Iris pigment epithelial cell (primary cell): ENCODE data around the gene TAF10.

Experiments
- DNase-seq: peaks from one replicate; pipeline ENCODE4 v3.0.0-alpha.2; 2011; ENCODE audit warnings: low read depth

Gene TAF10

DNA sequence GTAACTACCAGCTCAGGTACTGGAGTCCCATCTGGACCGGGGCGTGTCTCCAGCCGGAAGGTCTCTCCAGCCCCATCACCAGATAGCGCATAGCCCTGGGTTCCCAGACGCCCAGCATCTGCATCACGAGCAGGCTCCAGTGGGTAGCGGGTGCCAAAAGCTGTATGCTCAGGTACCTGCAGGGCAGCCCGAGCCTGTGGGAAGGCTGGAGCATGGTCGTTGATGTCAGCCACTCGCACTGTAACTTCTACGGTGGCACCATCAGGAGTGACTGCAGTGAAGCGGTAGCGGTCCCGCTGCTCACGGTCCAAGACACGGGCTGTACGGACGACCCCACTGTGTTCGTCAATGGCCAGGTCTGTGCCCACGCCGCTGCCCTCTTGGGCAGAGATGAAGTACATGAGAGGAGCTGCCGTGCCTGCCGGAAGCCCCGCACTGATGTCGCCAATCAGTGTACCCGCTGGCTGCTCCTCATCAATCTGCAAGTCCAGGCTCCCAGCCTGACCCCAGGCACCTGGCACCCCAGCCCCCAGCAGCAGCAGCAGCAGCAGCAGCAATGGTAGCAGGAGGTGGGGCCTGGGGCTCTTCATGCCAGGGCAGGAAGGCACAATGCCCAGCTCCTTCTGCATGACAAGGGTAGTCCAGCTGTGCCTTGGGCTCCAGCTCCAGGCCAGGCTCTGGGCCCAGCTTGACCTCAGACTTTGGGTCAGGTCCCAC is 29.1 kb upstream of the TAF10 start:
- DNase-seq, result no peak

DNA sequence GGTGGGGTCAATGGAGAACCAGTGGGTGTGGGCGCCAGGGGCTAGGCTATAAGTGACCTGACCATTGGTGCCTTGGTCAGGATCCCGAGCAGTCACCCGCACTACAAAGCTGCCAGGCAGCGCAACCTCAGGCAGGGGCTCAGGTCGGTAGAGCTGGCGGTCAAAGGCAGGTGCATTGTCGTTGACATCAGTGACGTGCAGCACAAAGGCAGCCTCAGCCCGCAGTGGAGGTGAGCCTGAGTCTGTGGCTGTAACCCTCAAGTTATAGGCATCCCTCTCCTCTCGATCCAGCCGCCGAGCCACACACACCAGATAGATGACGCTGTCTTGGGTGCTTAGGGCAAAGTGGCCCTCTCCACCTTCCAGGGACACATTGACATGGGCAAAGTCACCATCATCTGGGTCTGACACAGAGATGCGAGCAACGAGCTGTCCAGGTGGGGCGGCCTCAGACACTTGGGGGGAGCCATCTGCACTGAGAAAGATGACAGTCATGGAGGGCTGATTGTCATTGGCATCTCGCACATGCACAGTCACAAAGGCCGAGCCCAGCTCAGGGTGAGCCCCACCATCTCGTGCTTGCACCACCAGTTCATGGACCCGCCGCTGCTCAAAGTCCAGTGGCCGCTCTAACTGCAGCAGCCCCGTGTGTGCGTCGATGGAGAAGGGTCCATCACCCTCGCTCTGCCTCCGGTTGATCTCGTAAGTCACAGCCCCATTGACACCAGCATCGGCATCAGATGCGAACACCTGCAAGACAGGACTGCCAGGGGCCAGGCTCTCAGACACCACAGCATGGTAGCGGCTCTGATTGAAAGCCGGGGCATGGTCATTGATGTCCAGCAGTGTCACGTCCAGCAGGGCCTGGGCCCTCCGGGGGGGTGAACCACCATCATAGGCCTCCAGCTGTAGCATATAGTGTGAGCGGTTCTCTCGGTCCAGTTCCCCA is 28.3 kb upstream of the TAF10 start:
- no peak for DNase-seq

DNA sequence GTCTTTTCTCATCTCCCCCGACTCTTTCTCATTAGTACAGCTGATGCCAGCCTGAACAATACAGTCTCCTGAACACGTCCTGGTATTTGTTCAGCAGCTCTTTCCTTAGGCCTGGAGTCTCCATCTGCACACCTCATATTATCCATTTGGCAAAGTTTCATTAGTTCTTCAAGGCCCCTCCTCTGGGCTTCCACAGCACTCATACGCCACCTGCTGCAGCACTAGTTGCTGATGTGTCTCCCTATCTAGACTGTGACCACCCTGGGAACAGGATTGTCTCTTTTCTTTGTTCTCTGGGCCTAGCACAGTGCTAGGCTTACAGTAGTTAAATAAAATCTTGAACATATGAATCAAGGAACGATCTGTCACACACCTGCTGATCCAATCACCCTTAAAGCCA is 26.4 kb upstream of the TAF10 start:
- DNase-seq, result no peak

DNA sequence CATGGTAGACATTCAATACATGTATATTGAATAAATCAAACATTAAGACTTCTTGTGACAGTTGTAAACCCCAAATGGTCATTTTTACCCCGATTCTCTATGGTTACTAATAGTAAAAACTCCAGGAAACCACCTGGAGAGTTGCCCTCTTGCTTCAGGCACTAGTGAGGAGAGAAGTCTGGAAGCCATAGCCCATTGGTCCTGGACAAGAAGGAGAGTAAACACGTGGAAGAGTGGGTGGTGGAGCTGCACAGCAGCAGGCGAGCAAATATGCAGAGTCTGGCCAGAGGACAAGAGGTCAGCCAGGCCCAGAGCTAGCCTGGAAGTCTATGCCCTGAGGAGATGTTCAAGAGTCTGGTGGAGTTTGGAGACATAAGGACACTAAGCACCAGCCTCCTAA is 25.9 kb upstream of the TAF10 start:
- DNase-seq, result peak; percentile 81

DNA sequence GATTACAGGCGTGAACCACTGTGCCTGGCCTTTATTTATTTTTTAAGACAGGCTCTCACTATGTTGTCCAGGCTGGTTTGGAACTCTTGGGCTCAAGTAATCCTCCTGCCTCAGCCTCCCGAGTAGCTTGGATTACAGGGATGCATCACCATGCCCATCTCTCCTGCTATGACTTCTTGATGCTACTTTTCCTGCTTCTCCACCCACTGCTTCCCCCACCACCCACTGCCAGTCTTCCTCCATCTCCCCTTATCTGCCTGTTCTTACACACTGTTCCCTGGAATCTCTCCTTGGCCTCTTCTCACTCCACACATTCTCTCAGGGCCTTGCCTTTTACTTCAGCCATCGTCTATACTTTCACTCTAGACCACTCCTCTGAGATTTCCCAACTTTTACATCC is 24.5 kb upstream of the TAF10 start:
- no peak for DNase-seq

DNA sequence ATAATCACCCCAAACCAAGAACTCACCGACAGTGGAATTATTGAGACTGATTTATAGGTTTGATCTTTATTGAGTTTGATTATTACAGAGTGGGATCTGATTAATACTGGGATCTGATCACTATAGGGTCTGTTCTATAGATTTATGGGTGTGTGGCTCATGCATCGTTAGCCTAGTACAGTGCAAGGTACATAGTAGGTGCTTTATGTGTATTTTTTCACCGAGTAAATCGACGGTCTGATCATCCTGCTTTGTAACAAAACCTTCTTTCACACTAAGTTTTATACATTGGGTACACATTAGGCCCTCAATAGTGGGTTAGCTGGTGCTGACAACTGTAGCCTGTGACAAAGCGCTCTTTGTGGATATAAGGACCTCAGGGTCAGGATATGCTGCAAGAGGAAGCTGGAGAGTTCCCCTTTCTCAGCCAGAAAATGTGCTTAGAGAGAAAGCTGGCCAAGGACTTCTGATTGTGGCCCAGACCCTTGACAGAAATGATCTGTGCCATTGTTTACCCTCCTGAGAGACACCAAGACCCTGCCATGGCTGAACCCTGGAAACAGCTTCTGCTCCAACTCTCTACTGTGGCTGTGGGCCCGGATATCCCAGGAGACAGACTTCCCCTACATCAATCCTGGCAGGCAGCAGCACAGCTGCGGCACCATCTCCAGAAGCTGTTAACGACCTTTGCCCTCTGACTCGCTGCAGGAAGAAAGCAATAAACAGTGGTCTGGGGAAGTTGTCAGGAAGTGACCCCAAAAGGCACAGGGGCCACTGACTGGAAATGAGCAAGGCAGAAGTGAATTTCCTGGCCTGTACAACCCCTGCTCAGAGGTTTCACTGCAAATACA is 23.3 kb upstream of the TAF10 start:
- no peak for DNase-seq

DNA sequence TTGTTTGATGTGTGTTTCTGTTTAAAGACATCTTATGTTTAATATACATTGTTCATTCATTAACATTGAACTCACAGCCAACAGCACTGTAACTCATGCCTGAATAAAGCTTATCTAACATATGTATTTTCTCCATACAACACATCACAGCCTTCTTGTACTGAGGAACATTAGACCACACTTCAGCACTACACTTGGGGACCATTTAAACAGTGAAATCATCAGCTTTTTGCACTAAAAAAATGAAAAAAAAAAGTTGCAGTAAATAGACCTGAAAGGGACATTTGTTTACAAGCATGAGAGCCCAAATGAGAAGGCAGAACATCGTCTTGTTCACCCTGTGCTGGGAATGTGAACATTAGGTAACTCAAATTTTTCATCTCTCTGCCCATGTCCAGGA is 22.5 kb upstream of the TAF10 start:
- DNase-seq, result no peak

DNA sequence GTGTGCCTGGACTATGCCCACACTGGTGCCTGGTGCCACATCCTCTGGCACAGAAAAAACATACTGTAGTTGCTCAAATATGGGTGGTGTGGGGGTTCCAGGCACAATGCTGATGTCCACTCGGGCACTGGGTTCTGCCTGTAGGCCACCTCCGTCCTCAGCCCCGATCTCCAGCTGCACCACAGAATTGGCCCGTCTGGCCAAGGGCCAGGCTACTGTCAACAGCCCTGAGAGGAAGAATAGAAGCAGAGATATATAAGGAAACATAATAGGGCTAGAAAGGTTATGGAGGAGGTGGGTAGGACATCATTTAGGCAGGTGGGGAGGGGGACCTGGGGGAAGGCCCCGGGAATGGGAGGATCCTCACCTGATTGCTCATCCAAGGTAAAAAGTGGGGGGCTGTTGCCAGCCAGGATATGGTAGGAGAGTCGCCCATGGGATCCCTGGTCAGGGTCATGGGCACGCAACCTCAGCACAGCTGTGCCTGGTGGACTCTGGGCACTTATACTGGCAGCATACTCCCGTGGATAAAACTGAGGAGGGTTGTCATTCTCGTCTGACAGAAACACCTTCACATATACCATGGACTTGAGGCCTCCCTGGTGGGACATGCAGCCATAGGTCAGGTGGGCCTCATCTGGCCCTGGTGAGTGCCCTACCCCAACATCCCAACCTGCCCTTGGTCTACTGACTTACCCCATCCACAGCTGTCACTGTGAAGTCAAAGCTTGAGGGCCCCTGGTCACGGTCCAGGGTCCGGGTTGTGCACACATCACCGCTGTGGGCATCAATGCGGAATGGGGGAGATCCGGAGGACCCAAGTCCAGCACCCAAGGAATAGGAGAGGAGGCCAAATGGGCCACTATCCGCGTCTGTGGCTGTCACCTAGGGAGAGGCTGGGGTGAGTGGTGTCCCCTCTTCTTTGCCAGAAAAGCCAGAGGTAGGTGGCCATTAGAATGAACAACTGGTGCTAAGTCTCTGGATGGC is 21.7 kb upstream of the TAF10 start:
- DNase-seq, result no peak

DNA sequence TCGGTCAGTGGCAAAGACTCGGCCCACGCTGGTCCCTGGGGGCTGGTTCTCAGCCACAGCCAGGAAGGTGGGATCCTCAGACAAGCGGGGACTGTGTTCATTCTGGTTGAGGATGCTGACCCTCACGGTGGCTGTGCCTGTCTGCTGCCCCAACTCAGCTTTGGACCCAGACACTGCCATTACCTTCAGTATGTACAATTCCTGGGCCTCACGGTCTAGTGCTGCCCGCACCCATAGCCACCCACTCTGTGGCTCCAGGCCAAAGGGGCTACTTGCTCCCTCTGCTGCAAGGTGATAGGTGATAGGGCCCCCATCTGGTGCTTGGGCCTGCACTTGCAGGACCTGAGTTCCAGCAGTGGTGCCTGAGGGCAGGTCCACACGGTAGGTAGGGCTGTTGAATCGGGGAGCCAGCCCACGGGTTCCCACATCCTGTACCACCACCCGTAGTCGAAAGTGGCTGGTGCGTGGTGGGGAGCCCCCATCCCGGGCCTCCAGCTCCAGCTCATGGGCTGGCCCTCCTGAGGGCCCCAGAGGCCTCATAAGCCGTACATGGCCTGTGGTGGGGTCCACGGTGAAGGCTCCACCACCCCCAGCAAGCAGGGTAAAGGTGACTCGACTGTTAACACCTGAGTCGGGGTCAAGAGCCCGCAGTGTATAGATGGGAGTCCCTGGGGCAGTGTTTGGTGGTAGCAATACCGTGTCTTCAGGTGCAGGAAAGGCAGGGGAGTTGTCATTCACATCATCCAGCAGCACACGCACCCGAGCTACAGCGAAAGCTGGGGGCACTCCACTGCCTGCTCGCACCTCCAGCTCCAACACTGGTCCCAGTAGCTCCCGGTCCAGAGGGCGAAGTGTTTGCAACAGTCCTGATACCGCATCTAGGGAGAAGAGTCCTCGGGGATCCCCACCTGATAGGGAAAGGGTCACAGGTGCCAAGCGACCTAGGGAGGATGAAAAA is 20.4 kb upstream of the TAF10 start:
- DNase-seq, result no peak

DNA sequence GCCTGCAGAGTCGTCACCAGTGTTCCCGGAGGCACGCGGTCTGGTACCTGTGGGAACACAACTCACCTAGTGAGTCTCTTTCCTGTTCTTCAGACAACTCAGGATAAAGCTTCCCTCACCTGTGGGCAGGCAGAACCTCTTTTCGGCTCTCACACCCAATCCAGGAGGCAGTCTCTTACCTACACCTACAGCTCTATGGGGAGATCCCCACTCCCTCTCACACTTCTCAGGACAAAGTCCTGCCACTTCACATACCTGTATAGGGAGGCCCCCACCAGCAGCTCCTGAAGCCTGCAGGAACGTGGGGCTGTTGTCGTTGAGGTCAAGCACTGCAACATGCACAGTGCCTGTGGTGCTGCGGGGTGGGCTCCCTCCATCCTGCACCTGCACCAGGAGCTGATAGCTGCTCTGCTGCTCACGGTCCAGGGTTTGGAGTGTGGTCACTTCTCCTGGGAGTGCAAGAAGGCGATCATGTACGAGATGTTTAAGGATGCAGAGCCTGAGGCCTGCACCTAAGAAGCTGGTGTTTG is 19.4 kb upstream of the TAF10 start:
- DNase-seq, result no peak

DNA sequence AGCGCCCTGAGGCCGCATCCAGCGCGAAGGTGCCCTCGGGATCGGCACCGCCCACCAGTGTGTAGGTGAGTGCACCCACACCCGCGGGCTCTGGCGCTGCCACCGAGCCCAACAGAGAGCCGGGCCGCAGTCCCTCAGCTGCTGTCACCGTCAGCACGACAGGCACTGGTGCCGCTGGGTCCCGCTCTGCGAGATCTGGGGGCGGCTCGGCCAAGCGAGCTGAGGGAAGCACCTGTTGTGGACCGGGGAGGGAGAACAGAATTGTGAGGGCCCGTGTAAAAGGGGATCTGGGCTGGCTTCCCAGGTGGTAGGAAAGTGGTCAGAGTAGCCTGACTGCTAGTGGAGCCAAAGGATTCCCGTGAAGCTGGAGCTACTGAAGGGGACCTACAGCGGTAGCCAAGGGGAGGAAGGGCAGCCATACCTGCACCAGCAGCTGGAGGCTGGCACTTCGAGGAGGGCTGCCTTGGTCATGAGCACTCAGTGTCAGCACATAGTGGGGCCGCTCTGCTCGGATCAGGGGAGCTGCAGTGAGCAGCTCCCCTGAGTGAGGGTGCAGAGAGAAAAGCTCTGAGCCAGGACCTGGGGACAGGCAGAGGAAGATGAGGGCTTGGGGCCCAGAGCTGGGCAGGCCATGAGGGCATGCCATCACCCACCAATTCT is 18.7 kb upstream of the TAF10 start:
- DNase-seq, result no peak

DNA sequence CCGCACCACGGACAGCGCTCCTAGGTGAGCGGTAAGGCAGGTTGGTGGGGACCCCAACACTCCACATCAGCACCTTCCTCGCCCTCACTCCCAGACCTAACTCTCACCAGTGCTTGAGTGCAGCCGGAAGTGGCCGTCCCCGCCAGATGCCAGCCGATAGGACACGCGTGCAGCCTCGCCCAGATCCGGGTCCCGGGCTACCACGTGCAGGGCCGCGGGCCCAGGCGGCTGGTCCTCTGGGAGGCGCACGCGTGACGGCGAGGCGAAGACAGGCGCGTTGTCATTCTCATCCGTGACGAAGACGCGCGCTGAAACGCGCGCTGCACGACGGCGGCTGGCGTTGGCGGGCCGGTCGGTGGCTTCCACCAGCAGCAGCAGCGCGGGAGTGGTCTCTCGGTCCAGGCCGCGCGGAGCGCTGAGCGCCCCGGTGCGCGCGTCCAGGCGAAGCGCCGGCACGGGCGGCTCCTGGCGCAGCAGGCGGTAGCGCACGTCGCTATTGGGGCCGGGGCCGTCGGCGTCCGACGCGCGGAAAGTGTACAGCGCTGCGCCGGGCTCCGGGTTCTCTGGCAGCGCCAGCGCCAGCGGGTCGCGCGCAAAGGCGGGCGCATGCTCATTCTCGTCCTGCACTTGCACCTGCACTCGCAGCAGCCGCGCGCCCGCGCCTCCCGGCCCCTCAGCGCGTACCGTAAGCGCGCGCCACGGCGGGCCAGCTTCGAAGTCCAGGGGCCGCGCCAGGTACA is 18.0 kb upstream of the TAF10 start:
- no peak for DNase-seq

DNA sequence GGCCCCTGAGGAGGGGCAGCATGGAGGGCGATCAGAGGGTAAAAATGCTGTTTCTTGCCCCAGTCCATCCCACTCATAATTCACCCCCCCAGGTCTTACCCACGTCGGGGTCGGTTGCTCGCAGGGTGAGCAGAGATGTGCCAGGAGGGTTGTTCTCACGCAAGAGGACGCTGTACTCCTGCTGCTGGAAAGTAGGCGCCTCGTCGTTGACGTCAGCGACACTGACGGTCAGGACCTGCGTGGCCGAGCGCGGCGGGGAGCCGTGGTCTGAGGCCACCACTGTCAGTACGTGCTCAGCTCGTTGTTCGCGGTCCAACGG is 17.5 kb upstream of the TAF10 start:
- DNase-seq, result no peak

DNA sequence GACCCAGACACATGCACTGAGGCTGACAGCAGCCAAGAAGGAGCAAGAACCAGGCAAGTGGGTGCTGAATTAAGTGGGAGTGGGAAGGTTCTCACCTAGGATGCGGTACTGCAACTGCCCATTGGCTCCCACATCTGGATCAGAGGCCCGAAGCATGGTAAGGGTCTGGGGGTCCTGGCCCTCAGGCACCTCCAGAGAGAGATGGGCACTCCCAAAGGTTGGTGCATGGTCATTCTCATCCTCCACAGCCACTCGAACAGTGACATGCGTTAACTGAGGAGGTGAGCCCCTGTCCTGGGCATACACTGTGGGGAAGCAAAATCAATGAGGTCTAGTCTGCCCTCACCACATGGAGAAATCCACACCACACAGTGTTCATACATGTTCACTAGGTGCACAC is 16.5 kb upstream of the TAF10 start:
- no peak for DNase-seq

DNA sequence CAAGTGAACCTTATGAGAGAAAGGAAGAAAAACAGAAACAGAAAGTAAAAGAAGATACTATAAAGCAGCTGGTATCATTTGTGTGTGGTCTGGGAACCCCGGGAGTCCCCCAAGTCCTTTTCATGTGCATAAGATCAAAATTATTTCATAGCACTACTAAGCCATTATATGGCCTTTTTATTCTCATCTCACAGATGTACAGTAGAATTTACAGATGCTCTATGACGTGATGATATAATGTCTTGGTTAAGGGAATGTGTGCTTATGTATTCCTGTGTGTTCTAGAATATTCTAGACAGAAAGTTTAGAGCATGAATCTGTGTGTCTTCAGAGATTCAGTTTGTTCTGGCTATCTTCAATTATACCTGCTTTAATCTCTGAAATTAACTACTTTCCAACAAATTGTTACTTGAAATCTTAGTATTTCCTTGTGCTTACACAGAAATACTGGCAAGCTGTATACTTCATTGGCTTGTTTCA is 15.8 kb upstream of the TAF10 start:
- DNase-seq, result no peak

DNA sequence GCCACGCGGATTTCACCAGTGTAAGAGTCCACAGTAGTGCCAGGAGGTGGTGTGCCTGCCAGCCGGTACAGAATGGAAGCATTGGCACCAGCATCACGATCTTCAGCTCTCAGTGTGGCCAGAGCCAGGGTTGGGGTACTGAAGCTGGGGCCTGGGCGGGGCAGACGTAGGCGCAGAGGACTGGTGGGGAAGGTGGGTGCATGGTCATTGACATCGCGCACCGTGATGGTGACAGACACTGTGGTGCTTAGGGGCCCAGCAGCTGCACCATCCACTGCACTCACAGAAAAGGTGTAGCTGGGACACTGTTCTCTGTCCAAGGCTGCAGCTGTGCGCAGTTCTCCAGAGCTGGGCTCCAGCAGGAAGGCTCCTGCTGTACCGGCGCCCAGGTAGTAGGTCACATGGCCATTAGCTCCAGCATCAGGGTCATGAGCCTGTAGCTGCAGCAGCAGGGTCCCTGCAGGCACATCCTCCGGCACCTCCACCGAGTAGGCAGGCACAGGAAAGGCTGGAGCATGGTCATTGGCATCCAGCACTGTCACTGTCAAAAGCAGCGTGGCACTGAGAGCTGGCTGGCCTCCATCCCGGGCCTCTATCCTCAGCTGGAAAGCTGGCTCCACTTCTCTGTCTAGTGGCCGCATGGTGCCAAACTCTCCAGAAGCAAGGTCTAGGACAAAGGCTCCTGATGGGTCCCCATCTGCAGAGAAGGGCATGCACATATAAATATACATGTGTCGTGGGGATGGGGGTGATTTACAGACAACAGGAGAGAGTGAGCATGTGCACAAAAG is 15.2 kb upstream of the TAF10 start:
- no peak for DNase-seq

DNA sequence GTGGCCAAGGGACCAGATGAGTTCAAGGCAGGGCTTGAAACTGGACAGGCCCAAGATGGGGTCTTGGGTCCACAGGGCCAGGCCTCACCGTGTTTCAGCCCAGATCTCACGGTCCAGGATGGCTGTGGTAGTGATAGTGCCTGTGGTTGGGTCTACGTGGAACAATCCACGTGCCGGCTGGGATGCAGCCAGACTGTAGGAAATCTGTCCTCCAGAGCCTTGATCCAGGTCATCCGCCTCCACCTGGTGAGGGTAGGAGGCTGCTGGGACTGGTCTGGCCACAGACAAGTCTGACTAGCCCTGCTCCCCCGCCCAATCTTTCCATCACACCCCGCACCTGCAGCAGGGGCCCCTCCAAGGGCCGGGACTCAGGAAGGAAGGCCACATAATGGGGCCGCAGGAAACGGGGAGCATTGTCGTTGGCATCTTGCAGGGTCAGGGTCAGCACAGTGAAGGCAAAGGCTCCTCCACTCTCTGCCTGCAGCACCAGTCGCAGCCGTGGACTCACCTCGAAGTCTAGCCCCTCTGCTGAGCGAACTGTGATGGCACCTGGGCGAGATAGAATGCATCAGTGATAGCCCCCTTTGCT is 13.9 kb upstream of the TAF10 start:
- no peak for DNase-seq
